Choroid plexus epithelial cell (primary cell): Measurements from ENCODE around the gene SH3PXD2A.

Experiments used
- DNase-seq: peaks from one replicate; pipeline ENCODE4 v3.0.0-alpha.2; 2010; ENCODE audit warnings: low read depth
- H3K4me3 ChIP-seq: 2 replicates; pipeline ENCODE4 v1.5.1; 2011; ENCODE audit warnings: low read depth, mild to moderate bottlenecking, control low read depth, low read length, moderate library complexity
- TF ChIP-seq, protein P1 (sequence below): conservative IDR thresholded peaks from 2 replicates; pipeline ENCODE4 v1.5.1; 2011; ENCODE audit warnings: low read depth, mild to moderate bottlenecking, control low read depth, inconsistent platforms, low read length, moderate library complexity

The SH3PXD2A gene

DNA sequence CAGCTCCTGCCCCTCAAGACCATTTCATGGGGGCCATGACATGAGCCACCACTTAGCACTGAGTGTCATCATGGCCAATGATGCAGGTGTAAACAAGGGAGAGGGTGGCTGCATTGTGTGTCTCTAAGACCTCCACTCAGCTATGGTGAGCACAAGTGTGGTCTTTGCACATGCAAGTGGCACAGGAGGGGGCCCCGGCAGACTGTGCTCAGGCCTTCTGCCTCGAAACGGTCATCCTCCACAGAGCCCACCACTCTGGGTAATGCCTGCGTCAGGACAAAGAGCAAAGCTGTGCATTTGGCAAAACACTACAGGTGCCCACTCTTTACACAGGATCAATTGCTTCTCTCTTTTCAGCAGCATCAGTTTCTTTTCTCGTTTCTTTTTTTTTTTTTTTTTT, 125.5 kb downstream of the SH3PXD2A start:
- no peak overlapping the region for H3K4me3 ChIP-seq
- no peak for DNase-seq
- TF ChIP-seq, protein P1, sequence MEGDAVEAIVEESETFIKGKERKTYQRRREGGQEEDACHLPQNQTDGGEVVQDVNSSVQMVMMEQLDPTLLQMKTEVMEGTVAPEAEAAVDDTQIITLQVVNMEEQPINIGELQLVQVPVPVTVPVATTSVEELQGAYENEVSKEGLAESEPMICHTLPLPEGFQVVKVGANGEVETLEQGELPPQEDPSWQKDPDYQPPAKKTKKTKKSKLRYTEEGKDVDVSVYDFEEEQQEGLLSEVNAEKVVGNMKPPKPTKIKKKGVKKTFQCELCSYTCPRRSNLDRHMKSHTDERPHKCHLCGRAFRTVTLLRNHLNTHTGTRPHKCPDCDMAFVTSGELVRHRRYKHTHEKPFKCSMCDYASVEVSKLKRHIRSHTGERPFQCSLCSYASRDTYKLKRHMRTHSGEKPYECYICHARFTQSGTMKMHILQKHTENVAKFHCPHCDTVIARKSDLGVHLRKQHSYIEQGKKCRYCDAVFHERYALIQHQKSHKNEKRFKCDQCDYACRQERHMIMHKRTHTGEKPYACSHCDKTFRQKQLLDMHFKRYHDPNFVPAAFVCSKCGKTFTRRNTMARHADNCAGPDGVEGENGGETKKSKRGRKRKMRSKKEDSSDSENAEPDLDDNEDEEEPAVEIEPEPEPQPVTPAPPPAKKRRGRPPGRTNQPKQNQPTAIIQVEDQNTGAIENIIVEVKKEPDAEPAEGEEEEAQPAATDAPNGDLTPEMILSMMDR: no peak

DNA sequence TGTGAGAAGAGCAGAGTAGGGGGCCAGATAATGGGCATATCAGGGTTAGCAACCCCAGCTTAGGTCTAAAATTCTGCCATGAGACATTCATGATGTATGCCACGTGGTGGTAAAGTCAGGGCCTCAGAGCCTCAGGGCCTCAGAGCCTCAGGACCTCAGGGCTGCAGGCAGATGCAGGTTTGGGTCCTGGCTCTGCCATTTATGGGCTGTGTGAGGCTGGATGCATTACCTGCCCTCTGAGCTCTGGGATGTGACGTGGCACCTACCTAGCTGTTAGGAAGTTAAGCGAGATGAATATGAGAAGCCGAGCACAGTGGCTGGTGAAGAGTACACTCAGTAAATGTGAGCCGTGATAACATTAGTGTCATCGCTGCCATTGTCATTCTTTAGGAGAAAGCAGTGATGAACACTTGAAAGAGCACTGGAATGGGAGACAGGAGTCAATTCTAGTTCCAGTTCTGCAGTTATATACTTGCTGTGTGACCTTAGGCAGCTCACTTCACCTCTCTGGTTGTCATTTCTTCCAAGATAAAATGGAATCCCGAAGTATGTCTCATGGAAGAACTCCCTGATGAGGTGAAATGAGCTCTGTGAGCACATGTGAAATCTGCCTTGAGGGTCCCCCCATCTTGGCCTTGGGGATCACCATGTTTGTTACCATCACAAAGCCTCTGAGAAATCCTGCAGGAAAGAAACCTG, 127.2 kb downstream of the SH3PXD2A start:
- TF ChIP-seq, protein P1: no peak

DNA sequence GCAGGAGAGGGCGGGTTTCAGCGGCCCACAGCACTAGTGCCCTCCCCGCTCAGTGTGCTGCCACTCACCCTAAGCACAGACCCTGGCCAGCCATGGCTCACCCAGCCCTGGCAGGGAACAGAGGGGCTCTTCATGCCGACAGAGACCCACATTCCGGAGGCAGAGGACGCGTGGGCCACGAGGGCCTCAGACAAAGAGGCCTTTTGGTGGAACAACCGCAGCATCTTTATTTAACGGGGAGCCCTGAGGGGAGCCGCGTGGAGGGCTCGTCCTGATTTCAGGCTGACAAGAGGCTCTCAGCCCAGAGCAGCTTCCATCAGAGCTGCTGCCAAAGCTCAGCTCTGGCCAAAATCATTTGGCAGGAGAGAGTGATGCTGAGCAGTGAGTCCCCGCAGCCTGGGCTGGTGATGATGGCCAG, 127.8 kb downstream of the SH3PXD2A start:
- TF ChIP-seq, protein P1: no peak
- DNase-seq: no peak
- no peak overlapping the region for H3K4me3 ChIP-seq

More for the DNA sequence above, 127.2 kb downstream of the SH3PXD2A start:
- no peak for DNase-seq
- H3K4me3 ChIP-seq: no peak overlapping the region

DNA sequence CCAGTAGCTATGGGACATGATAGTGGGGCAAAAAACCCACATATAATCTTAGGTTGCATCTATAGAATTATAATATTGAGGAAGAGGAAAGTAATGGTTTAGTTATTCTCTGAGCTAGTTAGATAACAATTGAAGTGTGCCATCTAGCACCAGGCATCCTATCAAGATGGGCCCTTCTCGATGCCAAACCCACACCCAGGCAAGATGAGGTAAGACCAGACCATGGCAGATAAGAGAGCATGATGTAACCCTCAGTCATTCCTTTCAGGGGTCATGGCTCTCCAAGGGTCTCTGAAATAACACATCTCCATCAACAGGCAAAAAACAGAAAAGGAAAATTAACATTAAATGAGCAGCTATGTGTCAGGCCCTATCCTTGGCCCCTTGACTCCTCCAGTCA, 128.7 kb downstream of the SH3PXD2A start:
- no peak for DNase-seq
- no peak overlapping the region for H3K4me3 ChIP-seq
- TF ChIP-seq, protein P1: no peak

DNA sequence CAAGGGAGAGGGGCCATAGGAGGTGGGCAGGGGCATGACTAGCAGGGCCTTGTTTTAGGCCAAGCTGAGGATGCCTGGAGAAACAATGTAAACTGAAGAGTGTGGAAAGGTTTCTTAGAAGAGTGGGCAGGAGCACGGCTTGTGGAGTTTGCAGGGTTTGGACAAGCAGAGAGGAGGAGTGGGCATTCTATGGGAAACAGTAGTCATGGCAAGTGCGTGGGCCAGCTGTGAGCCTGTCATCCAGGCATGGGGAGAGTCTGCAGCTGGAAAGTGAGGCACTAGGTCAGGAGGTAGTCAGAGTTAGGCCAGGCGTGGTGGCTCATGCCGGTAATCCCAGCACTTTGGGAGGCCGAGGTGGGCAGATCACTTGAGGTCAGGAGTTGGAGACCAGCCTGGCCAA, 130.1 kb downstream of the SH3PXD2A start:
- TF ChIP-seq, protein P1: no peak
- H3K4me3 ChIP-seq: no peak overlapping the region
- no peak for DNase-seq

DNA sequence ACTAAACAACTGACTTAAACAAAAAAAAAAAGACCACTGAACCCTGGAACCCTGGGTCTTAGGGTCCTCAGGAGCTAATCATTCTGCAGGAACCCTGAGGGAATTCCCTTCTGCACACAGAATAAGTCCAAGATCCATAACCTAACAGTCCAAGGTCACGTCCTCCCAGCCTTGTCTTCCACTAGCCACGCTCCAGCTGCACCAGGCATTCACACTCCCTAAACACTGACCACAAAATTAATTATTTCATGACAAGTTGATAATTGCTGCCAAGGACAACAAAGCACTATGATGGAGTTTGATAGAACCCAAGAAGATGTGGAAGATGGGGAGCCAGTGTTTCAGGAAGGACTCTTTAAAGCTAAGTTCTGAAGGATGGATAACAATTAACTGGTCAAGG, 130.6 kb downstream of the SH3PXD2A start:
- no peak overlapping the region for H3K4me3 ChIP-seq
- DNase-seq: no peak
- TF ChIP-seq, protein P1: no peak

DNA sequence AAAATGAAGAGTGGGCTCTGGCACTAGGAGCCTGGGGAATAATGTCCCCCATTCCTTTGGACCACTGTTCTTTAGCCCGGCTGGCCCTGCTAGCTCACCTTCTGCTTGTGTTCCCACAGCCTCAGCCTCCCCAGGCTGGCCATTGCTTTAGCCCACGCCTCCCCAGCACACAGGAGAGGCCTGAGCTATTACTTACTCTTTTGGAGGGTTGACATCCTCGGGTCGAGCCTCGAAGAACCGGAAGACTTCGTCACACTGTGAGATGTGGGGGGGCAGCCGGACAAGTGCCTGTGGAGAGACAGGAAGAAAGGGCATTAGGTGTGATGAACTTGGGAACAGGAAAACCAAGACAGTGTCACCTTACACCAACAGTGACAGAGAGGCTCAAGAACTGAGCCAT, 131.3 kb downstream of the SH3PXD2A start:
- no peak overlapping the region for H3K4me3 ChIP-seq
- TF ChIP-seq, protein P1: no peak
- DNase-seq: no peak
